Neural progenitor cell (in vitro differentiated cells): ENCODE data around the gene UNC119B.

ENCODE experiments used
- EZH2 ChIP-seq: fragments of 200-600 bp; sonication (generic); IDR thresholded peaks from 2 replicates; pipeline ENCODE4 v1.6.1; 2017; ENCODE audit warnings: antibody characterized with exemption, mild to moderate bottlenecking, moderate library complexity
- EZH2phosphoT487 ChIP-seq: fragments of 200-600 bp; sonication (generic); IDR thresholded peaks from 2 replicates; pipeline ENCODE4 v1.6.1; 2017; ENCODE audit warnings: antibody characterized with exemption
- TF ChIP-seq, protein P1 (sequence below): fragments of 200-600 bp; sonication (generic); IDR thresholded peaks from 2 replicates; pipeline ENCODE4 v1.5.1; 2017; ENCODE audit warnings: antibody characterized with exemption, mild to moderate bottlenecking

DNA sequence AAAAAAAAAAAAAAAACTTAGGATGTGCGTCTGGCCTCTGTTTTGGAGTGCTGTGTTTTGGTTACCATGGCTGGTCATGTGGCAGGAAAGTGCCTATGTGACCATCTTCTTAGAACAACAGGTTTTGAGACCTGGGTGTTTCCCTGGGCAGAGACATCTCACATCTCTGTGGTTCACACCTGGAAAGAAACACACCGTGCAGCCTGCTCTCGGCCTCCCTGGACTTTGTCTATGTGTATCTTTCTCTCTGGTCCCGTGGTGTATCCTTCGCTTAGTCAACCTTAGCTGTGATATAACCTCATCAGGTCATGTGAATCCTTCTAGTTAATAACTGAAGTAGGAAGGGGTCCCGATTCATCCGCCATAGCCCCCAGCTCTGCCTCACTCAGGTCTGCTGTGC is 38.0 kb downstream of the UNC119B start:
- TF ChIP-seq EZH2 (no peak), EZH2phosphoT487 (no peak)
- TF ChIP-seq, protein P1, sequence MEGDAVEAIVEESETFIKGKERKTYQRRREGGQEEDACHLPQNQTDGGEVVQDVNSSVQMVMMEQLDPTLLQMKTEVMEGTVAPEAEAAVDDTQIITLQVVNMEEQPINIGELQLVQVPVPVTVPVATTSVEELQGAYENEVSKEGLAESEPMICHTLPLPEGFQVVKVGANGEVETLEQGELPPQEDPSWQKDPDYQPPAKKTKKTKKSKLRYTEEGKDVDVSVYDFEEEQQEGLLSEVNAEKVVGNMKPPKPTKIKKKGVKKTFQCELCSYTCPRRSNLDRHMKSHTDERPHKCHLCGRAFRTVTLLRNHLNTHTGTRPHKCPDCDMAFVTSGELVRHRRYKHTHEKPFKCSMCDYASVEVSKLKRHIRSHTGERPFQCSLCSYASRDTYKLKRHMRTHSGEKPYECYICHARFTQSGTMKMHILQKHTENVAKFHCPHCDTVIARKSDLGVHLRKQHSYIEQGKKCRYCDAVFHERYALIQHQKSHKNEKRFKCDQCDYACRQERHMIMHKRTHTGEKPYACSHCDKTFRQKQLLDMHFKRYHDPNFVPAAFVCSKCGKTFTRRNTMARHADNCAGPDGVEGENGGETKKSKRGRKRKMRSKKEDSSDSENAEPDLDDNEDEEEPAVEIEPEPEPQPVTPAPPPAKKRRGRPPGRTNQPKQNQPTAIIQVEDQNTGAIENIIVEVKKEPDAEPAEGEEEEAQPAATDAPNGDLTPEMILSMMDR = no peak
